HG03060 (cell line): ENCODE data around the gene CDH24.

ENCODE experiments used
- ATAC-seq: cut with Tn5 transposase; IDR thresholded peaks from one replicate; pipeline ENCODE4 v1.9.1; 2021; ENCODE audit warnings: low read depth, moderate number of reproducible peaks; ENCODE audit not compliant: unreplicated experiment

Gene CDH24

DNA sequence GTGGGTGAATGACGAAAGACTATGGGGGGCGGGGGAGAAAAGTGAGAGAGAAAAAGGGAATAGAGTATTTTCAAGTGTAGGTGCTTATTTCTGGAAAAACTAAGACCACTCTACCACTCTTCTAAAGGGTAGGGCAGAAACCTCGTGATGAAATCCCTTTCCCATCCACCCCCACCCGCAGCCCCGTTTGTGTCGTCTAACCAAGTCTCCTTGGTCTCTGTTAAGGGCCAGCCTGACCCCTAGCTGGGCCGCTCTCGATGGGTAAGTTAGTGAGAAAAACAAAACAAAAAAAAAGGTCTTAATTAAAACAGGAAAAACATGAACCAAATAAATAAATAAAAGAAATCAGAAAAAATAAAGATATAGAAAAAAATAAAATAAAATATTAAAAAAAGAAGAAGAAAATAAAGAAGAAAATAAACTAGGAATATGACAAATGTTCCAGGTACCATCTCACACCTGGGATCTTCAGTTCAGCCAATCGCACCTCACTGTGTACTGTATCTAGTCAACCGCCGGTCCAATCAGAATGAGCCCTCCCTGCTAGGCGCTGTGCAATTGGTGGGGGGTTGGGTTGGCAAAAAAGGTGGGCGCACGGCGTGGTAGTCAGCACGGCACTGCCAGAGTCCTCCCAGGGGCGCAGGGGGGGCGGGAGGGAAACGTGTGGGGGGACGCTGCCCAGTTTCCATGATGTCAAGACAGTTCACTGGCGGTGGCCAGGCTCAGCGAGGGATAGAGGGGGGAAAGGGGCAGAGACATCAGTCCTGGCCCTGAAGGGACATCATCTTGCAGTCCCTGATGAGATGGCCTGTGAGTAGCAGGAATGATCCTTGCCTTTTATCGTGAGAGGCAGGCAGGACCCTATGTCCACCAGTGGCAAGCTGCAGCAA is 9.8 kb upstream of the CDH24 start:
- ATAC-seq = no peak

DNA sequence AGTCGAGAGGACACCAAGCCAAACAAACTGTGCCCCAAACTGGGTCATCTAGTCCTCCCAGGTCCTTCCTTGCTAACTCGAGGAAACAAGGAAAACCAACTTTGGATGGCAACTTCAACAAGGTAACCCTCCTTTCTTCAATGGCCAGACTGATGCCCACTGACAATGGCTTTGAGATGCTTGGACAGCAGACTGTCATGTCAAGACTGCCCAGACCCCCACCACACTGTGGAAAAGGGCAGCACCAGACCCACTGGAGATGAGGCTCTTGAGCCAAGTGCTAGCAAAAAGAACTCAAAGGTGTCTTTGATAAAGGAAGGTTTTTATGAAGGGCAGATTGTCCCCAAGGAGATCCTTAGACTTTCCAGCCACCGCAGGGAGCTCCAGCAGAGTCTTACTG is 9.0 kb upstream of the CDH24 start:
- ATAC-seq = no peak

DNA sequence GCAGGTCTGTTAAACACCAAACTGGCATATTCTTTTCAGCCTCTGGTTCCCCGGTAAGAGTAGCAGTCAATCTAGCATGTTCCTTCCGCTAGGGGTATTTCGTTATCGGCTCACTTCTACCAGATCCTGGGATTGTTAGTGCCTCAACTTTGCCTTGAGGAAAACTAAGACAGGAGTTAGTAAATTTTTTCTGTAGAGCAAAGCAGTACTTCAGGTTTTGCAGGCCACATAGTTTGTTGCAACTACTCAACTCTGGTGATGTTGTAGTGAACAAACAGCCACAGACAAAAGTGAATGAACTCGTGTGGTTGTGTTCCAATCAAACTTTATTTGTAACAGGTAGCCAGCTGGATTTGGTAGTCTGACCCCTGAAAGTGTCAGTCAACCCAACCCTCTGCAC is 6.3 kb upstream of the CDH24 start:
- no peak for ATAC-seq

DNA sequence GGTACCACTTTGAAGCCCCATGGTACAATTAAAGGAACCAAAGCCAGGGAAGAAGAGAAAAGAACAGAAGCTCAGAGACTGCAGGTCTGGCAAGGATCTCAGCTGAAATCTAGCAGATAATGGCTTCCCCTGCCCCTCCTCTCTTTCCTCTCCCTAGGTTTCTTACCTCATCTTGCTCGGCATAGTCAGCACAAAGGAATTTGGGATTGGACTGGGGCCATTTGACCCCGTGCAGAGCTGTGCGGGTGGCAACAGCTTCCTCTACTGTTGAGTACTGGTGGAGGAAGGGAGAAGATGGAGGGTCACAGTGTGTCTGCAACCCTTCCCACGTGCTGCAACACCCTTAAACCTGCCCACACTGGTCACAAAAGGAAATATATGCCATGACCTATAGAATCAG is 4.7 kb upstream of the CDH24 start:
- ATAC-seq = no peak

DNA sequence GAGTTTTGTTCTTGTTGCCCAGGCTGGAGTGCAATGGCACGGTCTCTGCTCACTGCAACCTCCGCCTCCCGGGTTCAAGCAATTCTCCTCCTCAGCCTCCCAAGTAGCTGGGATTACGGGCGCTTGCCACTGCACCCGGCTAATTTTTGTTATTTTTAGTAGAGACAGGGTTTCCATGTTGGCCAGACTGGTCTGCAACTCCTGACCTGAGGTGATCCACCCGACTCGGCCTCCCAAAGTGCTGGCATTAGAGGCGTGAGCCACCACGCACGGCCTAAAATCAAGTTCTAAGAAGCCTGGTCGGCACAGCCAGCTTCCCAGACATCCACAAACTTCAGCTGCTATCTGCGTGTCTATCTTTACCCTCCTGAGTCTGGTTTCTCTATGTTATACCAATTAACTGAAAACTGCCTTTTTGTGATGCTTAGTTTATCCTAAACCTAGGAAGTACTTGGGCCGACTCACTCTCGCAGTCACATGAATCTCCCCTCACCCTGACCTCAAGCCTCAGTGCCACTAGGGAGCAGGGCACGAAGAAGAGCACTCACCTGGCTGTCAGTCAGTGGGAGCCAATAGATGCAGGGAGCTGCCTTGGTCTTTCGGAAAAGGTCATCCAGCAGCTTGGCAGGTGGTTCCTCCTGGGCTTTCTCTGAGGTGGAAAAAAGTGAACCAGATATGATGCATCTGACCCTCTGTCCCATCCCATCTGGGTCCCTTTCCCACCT is 3.4 kb upstream of the CDH24 start:
- no peak for ATAC-seq

DNA sequence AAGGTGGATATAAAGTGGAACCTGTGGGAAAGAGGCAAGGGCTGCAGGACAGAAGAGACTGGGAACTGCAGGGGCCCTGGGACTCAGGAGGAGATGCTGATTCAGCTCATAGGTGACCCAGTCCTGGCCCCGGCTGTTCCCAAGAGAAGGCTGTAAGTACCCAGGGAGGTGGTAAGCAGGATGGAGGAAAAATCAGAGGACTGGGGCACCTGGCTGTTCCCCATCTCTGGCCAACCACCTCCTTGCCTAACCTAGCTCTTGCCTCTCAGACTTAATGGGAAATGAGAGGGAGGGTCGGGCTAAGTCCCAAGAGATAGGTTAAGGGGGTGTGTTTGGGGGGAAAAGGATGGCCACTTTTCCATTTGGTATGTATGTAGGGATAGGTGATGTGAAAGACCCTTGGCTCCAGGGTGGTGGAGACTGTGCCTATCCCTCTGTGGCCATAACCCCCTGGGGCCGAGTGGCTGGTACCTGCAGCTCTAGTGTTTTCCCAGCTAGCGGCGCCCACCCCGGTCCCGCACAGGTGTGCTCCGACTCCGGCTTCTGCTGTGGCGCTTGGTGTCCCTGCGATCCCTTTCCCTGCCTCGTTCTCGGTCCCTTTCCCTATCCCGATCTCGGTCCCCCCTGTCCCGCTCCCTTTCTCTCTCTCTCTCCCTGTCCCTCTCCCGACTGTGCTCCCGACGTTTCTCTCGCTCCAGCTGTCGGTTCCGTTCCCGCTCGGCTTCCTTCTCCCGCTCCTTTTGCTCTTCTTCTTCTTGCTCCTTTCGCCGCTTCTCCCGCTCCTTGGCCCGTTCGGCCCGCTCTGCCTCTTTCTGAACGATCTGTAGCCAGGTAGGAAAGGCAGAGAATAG is 1.6 kb upstream of the CDH24 start:
- ATAC-seq = no peak

DNA sequence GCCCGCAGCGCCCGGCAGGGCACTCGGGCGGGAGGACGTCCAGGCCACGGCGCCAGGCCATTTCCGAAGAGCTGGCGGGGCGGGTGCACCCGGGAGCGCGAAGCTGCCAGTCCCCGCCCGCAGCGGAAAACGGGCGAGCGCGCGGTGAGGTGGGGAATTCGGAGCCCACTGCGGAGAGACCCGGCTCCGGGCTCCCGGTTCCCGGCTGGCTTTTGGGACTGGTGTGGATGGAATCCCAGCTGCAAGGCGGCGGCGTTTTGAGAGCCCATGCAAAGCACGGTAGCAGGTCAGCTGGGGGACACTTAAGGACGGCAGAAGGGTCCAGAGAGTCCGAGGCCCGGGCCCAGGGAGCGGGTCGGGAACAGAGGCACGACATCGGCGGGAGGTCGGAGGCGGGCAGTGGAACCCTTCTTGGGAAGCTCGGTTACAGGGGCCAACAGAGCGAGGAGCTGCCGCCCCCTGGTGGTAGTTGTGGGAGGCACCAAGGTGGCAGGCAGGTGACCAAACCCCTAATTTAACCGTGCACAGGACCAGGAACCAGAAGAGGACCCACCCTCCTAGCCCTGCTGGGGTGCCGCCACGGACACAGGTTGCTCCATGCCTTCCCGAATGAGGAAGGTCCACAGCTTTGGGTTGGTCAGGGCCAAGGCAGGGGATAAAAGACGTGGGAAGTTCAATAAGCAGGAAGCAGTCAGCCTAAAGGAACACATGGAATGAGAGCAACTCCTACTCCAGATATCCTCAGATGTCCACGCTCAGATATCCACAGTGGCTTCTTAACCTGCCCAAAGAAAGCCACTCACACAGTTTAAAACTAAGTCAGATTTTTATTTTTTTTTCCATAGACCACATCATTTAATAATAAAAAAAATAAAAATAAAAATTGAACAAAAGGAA is 685 bp upstream of the CDH24 start:
- peak; percentile 47 for ATAC-seq

DNA sequence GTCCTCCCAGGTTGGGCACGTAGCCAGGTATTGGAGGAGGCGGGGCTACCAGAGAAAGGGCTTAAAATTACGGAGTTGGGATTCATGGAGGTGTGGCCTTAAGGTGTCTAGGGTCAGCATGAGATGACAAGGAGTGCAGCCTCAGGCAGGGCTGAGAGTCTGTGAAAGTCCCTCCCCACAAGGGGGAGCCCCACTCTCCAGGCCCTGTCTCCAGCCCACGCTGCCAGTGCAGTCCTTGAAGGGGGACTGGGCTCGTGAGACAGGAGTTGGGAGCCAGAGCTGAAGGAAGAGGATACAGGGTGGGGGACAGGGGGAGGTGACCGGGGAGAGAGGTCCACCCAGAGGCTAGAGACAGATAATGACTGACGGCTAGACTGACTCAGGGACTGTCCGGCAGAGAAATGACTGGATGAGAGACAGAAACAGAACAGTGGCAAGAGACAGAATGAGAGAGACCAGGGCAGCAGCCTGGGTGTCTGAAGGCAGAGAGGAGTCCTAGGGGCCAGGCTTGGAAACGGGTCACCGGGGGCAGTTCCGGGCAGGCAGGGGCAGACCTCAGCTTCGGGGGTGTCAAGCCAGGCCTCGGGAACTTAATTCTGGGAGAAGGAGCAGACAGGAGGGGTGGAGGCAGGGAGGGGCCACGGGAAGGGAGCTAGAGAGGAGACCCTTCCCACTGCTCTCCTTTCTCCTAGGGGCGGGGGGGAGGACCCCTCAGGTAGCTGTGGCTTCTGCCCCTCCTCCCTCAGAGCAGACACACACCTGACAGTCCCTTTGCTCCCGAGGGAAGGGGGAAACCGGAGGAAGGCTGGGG is 970 bp downstream of the CDH24 start:
- ATAC-seq = no peak

DNA sequence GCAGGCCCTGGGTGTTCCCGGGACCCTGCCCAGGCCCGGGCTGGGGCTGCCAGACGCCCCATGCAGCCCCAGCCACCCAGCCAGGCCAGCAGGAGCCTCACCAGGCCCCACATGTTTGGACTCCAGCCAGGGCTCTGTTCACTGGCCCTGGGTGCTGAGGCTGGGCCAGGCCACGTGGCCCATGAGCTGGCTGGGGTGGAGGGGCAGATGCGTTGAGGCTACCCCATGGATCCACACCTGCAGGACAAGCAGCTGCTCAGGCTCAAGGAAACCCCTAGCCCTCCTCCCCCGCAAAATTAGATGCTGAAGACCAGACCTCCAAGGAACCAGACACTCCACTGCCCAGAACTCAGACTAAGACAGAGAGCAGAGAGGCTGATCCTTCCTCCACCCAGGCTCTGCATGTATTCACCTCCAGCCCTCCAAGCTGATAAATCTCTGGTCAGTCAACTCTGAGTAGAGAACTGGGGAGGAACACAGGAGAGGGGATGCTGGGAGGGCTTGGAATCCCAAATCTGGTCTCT is 1.6 kb downstream of the CDH24 start:
- no peak for ATAC-seq

DNA sequence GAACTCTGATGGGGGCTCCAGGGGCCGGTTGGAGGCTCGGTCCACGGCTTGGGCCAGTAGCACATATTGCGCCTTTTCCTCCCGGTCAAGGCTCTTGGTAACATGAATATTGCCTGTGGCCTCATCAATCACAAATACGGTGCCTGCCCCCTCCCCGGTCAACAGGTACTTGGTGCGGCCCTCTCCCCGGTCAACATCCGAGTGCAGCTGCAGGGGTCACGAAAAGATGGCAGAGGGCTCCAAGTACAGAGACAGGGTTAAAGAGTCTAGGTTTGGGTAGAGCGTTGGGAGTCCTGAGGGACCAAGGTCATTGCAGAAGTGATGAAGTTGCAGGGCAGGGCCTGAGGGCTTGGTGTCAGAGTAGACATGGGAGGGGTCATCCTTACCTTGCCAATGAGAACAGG is 2.2 kb downstream of the CDH24 start:
- no peak for ATAC-seq

DNA sequence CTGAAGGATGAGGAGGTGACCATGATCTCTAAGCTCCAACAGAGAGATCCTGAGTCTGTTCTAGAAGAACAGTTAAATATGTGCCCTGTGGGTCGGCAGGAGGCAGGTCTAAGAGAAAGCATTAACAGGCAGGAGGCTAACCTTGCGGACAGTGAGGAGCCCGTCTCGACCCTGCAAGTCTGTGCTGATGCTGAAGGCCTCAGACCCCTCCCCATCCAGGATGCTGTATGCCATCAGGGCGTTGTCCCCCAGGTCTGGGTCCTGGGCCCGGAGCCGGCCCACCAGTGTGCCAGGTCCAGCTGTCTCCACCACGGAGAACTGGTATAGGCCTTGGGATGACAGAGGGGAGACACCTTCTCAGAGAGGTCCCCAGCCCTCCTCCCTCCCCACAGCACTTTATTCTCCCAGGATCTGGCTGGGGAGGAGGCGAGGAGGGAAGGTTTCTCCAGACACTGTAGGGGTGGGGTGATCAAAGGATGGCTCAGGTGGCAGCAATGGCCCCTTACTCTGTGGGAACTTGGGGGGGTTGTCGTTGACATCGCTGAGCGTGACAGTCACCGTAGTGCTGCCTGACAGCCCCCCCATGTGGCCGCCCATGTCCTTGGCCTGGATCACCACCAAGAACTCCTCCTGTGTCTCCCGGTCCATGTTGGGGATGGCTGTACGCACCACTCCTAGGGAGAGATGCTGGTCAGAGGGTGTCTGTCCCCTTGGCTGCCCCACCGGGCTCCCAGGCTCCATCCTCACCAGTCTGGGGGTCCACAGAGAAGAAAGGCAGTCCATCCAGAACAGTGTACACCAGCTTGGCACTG is 3.1 kb downstream of the CDH24 start:
- no peak for ATAC-seq

DNA sequence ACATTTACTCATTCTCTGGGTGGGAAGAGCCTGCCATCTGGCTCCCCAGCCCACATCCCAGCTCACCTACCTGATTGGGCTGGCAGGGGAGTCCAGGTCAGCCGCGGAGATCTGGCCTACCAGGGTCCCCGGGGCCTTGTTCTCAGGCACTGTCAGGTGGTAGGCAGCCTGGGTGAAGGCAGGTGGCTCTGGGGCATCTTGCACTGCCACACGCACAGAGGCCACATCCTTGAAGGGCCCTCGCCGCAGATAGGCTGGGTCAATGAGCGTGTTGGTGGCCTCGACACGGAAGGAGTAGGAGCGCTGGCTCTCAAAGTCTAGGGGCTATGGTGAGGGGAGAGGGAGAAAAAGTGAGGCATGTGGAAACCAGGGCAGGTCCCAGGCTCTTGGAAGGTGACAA is 3.9 kb downstream of the CDH24 start:
- ATAC-seq = no peak

DNA sequence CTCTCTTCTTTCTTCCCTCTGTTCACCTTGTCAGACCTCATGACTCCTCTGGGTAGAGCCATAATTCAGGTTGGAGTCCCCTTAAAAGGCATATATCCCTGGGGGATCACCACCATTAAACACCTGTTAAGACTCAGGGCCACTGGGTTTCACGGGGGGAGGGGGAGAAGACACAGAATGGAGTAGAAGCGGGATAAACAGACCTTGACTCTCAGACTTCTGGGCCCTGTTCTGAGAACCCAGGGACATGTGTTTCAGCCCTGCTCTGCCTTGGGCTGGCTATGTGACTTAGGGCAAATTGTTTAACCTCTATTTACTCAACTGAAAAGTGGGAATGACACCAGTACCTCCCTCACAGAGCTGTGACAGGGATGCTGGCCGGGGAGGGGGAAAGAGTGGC is 4.6 kb downstream of the CDH24 start:
- ATAC-seq = no peak

DNA sequence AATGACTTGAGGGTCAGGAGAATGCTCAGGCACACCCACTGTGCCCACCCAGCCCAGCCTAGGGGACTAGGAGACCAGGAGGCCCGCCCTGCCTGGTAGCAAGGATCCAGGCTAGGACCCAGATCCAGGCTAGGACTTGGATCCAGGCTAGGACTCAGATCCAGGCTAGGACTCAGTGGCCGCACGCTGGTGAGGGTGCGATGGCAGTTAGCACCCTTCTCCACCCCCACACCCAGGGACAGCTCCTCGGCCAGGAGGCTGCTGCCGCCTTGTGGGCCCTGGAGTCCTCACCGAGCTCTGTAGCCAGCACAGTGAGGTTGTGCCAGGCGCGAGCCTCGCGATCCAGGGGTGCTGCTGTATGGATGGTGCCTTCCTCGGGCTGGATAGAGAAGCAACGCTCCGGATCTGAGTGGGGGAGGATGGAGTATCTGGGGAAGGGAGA is 5.1 kb downstream of the CDH24 start:
- no peak for ATAC-seq

DNA sequence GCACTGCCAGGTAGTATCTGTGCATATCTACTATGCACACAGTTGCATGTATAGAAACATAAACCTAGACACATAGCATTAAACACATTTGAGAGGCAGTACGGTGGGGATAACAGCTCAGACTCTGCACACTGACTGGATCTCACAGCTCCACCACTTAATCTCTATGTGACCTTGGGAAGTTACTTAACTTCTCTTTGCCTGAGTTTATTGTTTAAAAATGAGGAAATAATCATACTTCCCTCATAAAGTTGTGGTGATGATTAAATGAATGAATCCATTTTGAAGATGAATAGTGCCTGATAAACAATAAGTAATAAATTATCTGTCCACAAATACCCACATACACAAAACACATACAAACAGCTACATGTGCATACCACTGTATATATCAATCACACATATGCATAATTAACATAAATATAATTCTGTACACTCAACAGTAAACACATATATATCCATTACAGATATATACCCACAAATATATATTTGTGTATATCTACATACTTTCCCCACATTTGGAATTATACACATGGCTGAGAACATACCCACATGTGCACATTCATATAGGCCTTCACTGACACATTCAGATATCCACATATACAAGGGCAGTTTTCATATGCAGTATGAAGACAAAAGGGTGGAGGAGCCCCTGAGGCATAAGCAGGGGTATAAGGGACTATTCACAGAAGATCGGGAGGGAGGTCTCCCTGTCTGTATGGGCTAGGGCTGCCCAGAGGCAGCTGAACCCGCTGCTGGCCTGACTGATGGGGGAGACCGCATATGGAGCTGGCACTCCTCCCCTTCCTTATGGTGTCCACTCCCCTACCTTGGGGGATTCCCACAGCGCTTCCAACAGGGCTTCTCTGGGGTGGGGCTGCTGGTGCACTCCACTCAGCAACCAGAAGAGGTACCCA is 5.9 kb downstream of the CDH24 start:
- no peak for ATAC-seq

DNA sequence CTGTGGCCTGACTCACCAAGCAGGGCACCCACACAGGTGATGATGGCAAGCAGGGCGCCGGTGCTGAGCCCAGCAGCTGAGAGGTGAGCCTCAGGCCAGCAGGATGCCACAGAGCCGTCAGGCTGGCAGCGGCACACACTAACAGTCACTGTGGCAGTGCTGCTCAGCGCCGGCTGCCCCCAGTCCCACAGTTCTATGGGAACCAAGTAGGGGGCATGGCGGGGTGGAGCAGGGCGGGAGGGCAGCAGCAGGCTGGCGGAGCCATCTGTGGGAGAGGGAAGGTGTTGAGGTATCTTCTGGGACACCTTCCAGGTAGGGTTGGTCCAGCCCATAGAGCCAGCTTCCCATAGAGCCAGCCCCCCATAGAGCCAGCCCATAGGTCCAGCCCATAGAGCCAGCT is 8.3 kb downstream of the CDH24 start:
- no peak for ATAC-seq
